Stomach (tissue), 9 donors: ENCODE results near the gene BCL11B. TPM values are rescaled to one million over a fixed set of nuclear protein-coding genes. Genes with fewer than 3 reads are reported as not detected.

ENCODE experiments used
- DNase-seq, 2 donors: peaks; one replicate each; pipeline versions ENCODE4 v3.0.0 to v3.0.0-alpha.2; 2013 to 2019
- H3K27ac ChIP-seq, 5 donors: fragments of 200-600 bp in 4 of 5; sonication (generic) in 4 of 5; one replicate each; pipeline ENCODE4 v1.5.1; 2013 to 2019; ENCODE audit warnings: mild to moderate bottlenecking in 1 of 5, moderate library complexity in 1 of 5
- H3K27me3 ChIP-seq, 3 donors: fragments of 200-600 bp; sonication (generic); one replicate each; pipeline ENCODE4 v1.5.1; 2017 to 2019; ENCODE audit warnings: mixed run types in 1 of 3
- H3K36me3 ChIP-seq, 4 donors: fragments of 200-600 bp; sonication (generic); 1 replicate in 3 of 4; 2 replicates in 1 of 4; pipeline ENCODE4 v1.5.1; 2016 to 2019
- H3K4me1 ChIP-seq, 4 donors: fragments of 200-600 bp; sonication (generic); one replicate each; pipeline ENCODE4 v1.5.1; 2016 to 2019
- H3K4me3 ChIP-seq, 4 donors: fragments of 200-600 bp; sonication (generic) in 3 of 4; one replicate each; pipeline ENCODE4 v1.5.1; 2016 to 2019; ENCODE audit warnings: mild to moderate bottlenecking in 1 of 4
- H3K9me3 ChIP-seq, 4 donors: fragments of 200-600 bp; sonication (generic); one replicate each; pipeline ENCODE4 v1.5.1; 2016 to 2019
- CTCF ChIP-seq, 7 experiments: fragments of 450-650 bp in 4 of 7; fragments of 200-600 bp in 3 of 7; sonication (generic) in 3 of 7; IDR thresholded peaks; one replicate each; pipeline ENCODE4 v1.5.1; 2016 to 2019; ENCODE audit warnings: antibody characterized with exemption in 7 of 7, control low read depth in 2 of 7, mild to moderate bottlenecking in 1 of 7
- EP300 ChIP-seq: sonication (generic); formaldehyde crosslinking; IDR thresholded peaks from one replicate; pipeline ENCODE4 v1.6.1; 2017; ENCODE audit warnings: antibody characterized with exemption
- POLR2A ChIP-seq, 4 donors: fragments of 450-650 bp; IDR thresholded peaks; one replicate each; pipeline ENCODE4 v1.6.1; 2016; ENCODE audit warnings: antibody characterized with exemption in 4 of 4, control low read depth in 2 of 4, mild to moderate bottlenecking in 1 of 4, moderate library complexity in 1 of 4
- POLR2AphosphoS5 ChIP-seq, 3 donors: sonication (generic); formaldehyde crosslinking; IDR thresholded peaks; one replicate each; pipeline ENCODE4 v1.6.1; 2016; ENCODE audit warnings: antibody characterized with exemption in 3 of 3
- WGBS, 5 donors: extraction: QIAGEN DNeasy Blood & Tissue Kit in 3 of 5; methylation state at CpG; one replicate each; pipeline versions ENCODE4 v1.1.5 to v1.1.7; 2013 to 2018; 5-methylcytosine and 5-hydroxymethylcytosine counted together
- intact Hi-C: fragments of 100-400 bp; cut with DNase I; formaldehyde crosslinking; loops from one replicate; pipeline ENCODE4 v1.15.1; 2023; ENCODE audit warnings: low total_unique reads
- polyA plus RNA-seq, 3 donors: library from polyadenylated mRNA; stranded (reverse); fragments of 200-250 nt; gene quantifications; one replicate each; pipeline ENCODE4 v1.2.3, GENCODE V29; 2013
- total RNA-seq, 5 donors: library from RNA; depleted of rRNA; stranded (reverse); fragments of >200 nt; gene quantifications; one replicate each; pipeline versions ENCODE4 v1.1.0 to v1.2.3, GENCODE V29; 2014 to 2016
- donor health status: healthy with polysubstance abuse.
- donor health status: Bipolar disorder and iron deficiency.
- donor health status: healthy.

The BCL11B gene
- total and polyA plus RNA-seq, 8 donors: 0.15 to 9.6 (median 1.3) TPM; not detected in 1

- Histone ChIP-seq H3K4me1 (peaks cover 0 to 6% (median 0%) of the 10 kb centered on the region in 4 donors), H3K27me3 (peaks cover 0 to 32% (median 0%) of the 10 kb centered on the region in 3 donors), H3K36me3 (no peaks in the 10 kb centered on the region), H3K9me3 (no peaks in the 10 kb centered on the region), H3K4me3 (no peak overlapping the region), H3K27ac (no peak overlapping the region)
- no peak for TF ChIP-seq POLR2AphosphoS5 (IDR thresholded peaks at IDR 0.05)
- no peak for TF ChIP-seq CTCF (IDR thresholded peaks at IDR 0.05)
- TF ChIP-seq EP300: no peak
- TF ChIP-seq POLR2A (IDR thresholded peaks at IDR 0.05): no peak
- intact Hi-C loops: no loop called here
- peak in 1 of 2 donors; percentile 24 for DNase-seq
- 68 to 81% (median 77%) methylated on average over 7 of the region's 7 CpGs for WGBS, 5 donors
These were observed 113.3 kb downstream of the BCL11B start for GRCh38 chr14:99158646-99159165.

GRCh38 chr14:99158150-99158549 lies 113.8 kb downstream of the BCL11B start:
- intact Hi-C loops: no loop called here
- H3K4me3 ChIP-seq: no peak overlapping the region
- H3K36me3 ChIP-seq: no peaks in the 10 kb centered on the region
- TF ChIP-seq EP300 (no peak), POLR2A (IDR thresholded peaks at IDR 0.05) (no peak), POLR2AphosphoS5 (IDR thresholded peaks at IDR 0.05) (no peak), CTCF (IDR thresholded peaks at IDR 0.05) (no peak)
- no peak overlapping the region for H3K27ac ChIP-seq
- DNase-seq: no peak
- H3K9me3 ChIP-seq: no peaks in the 10 kb centered on the region
- 68 to 88% (median 84%) methylated on average over 4 of the region's 4 CpGs for WGBS, 5 donors
- peaks cover 0 to 32% (median 0%) of the 10 kb centered on the region in 3 donors for H3K27me3 ChIP-seq
- H3K4me1 ChIP-seq: peaks cover 0 to 6% (median 0%) of the 10 kb centered on the region in 4 donors

GRCh38 chr14:99157676-99158075 lies 114.3 kb downstream of the BCL11B start:
- intact Hi-C loops: no loop called here

GRCh38 chr14:99157246-99157645 lies 114.8 kb downstream of the BCL11B start:
- H3K27ac ChIP-seq: no peak overlapping the region
- 86 to 95% (median 93%) methylated on average over 3 to 8 of the region's 8 CpGs for WGBS, 5 donors
- H3K27me3 ChIP-seq: peaks cover 0 to 35% (median 0%) of the 10 kb centered on the region in 3 donors
- peak in 1 of 2 donors; percentile 5 for DNase-seq
- TF ChIP-seq CTCF (IDR thresholded peaks at IDR 0.05) (no peak), POLR2AphosphoS5 (IDR thresholded peaks at IDR 0.05) (no peak), POLR2A (IDR thresholded peaks at IDR 0.05) (no peak), EP300 (no peak)
- no peaks in the 10 kb centered on the region for H3K36me3 ChIP-seq
- intact Hi-C loops: no loop called here
- no peaks in the 10 kb centered on the region for H3K9me3 ChIP-seq
- H3K4me3 ChIP-seq: no peak overlapping the region
- peaks cover 0 to 6% (median 0%) of the 10 kb centered on the region in 4 donors for H3K4me1 ChIP-seq

More at GRCh38 chr14:99157676-99158075, 114.3 kb downstream of the BCL11B start:
- H3K4me3 ChIP-seq: no peak overlapping the region
- no peaks in the 10 kb centered on the region for H3K9me3 ChIP-seq
- H3K27ac ChIP-seq: no peak overlapping the region
- DNase-seq: peak in 1 of 2 donors; percentile 7
- H3K27me3 ChIP-seq: peaks cover 0 to 34% (median 0%) of the 10 kb centered on the region in 3 donors
- 91 to 97% (median 95%) methylated on average over 6 to 8 of the region's 8 CpGs for WGBS, 5 donors
- no peaks in the 10 kb centered on the region for H3K36me3 ChIP-seq
- peaks cover 0 to 6% (median 0%) of the 10 kb centered on the region in 4 donors for H3K4me1 ChIP-seq
- no peak for TF ChIP-seq POLR2A (IDR thresholded peaks at IDR 0.05)
- no peak for TF ChIP-seq EP300

- DNase-seq: no peak
- intact Hi-C loops: no loop called here
- Histone ChIP-seq H3K36me3 (no peaks in the 10 kb centered on the region), H3K4me3 (no peak overlapping the region), H3K27me3 (peaks cover 0 to 35% (median 0%) of the 10 kb centered on the region in 3 donors), H3K9me3 (no peaks in the 10 kb centered on the region), H3K27ac (no peak overlapping the region), H3K4me1 (peaks cover 0 to 6% (median 0%) of the 10 kb centered on the region in 4 donors)
- TF ChIP-seq POLR2AphosphoS5 (IDR thresholded peaks at IDR 0.05) (no peak), CTCF (IDR thresholded peaks at IDR 0.05) (no peak), EP300 (no peak), POLR2A (IDR thresholded peaks at IDR 0.05) (no peak)
- WGBS, 5 donors: 81 to 92% (median 86%) methylated on average over 6 of the region's 6 CpGs
These were observed 115.2 kb downstream of the BCL11B start for GRCh38 chr14:99156814-99157213.
